HUES64 (cell line): ENCODE measurements around the gene UBD. TPM values are rescaled to one million over a fixed set of nuclear protein-coding genes. Genes with fewer than 3 reads are reported as not detected.
A peak's percentile ranks its signal among the peaks of the same experiment; 100 is the strongest.

Experiments used
- H3K27ac ChIP-seq: 2 replicates; pipeline ENCODE4 v1.7.0; 2013; ENCODE audit warnings: low read depth, low read length, inconsistent platforms
- H3K27me3 ChIP-seq: 2 replicates; pipeline ENCODE4 v1.6.1; 2013; ENCODE audit warnings: mild to moderate bottlenecking, low read length; ENCODE audit not compliant: insufficient read depth
- H3K36me3 ChIP-seq: 2 replicates; pipeline ENCODE4 v1.6.1; 2013; ENCODE audit warnings: mild to moderate bottlenecking, low read length; ENCODE audit not compliant: insufficient read depth
- H3K4me1 ChIP-seq: 2 replicates; pipeline ENCODE4 v1.6.1; 2013; ENCODE audit warnings: mild to moderate bottlenecking, low read length, moderate library complexity; ENCODE audit not compliant: insufficient read depth
- H3K4me3 ChIP-seq: 2 replicates; pipeline ENCODE4 v1.5.1; 2013; ENCODE audit warnings: mild to moderate bottlenecking, low read length, moderate library complexity
- H3K9ac ChIP-seq: 2 replicates; pipeline ENCODE4 v1.6.1; 2013; ENCODE audit warnings: mild to moderate bottlenecking, low read depth, low read length
- H3K9me3 ChIP-seq: 2 replicates; pipeline ENCODE4 v1.6.1; 2013; ENCODE audit warnings: low read depth, low read length; ENCODE audit not compliant: insufficient read depth
- WGBS: fragments of 150-250, 120-280 bp; methylation state at CpG from one replicate; pipeline ENCODE4 v1.1.7; 2013; ENCODE audit warnings: missing lambda C conversion rate; 5-methylcytosine and 5-hydroxymethylcytosine counted together
- polyA plus RNA-seq, 2 experiments: library from polyadenylated mRNA; stranded (reverse); fragments of 50-300 nt; gene quantifications; one replicate each; pipeline ENCODE4 v1.2.3, GENCODE V29; 2013

UBD gene
- polyA plus RNA-seq (2013, experiment 1 of 2) = not detected
- polyA plus RNA-seq (2013, experiment 2 of 2) = not detected

- Histone ChIP-seq H3K9me3 (no peaks in the 10 kb centered on the region), H3K4me1 (peaks cover 12% of the 10 kb centered on the region), H3K36me3 (no peaks in the 10 kb centered on the region), H3K4me3 (no peak within 1 kb of the TSS), H3K27ac (no peak within 1 kb of the TSS), H3K27me3 (peaks cover 41% of the 10 kb centered on the region), H3K9ac (no peak within 1 kb of the TSS)
- 87% methylated on average over 6 of the region's 6 CpGs for WGBS
Measured at GRCh38 chr6:29559524-29560287, at the start of gene UBD. TSS of gene UBD (minus strand) at chr6:29559732. CDS start at chr6:29559701, 31 bp downstream.

GRCh38 chr6:29608131-29608530 is 48.6 kb upstream of the UBD start:
- Histone ChIP-seq H3K9me3 (no peaks in the 10 kb centered on the region), H3K27me3 (no peaks in the 10 kb centered on the region), H3K4me1 (no peaks in the 10 kb centered on the region), H3K4me3 (no peak overlapping the region), H3K36me3 (peaks cover 100% of the 10 kb centered on the region), H3K9ac (no peak overlapping the region), H3K27ac (no peak overlapping the region)

- no peaks in the 10 kb centered on the region for H3K27me3 ChIP-seq
- H3K9ac ChIP-seq = no peak overlapping the region
- peaks cover 100% of the 10 kb centered on the region for H3K36me3 ChIP-seq
- no peaks in the 10 kb centered on the region for H3K4me1 ChIP-seq
- no peaks in the 10 kb centered on the region for H3K9me3 ChIP-seq
- 91% methylated on average over 2 of the region's 2 CpGs for WGBS
- no peak overlapping the region for H3K27ac ChIP-seq
- no peak overlapping the region for H3K4me3 ChIP-seq
Measured at GRCh38 chr6:29603930-29604329, 44.4 kb upstream of the UBD start.

GRCh38 chr6:29603456-29603855 is 43.9 kb upstream of the UBD start:
- H3K4me3 ChIP-seq = no peak overlapping the region
- no peak overlapping the region for H3K27ac ChIP-seq
- H3K4me1 ChIP-seq = no peaks in the 10 kb centered on the region
- H3K9me3 ChIP-seq = no peaks in the 10 kb centered on the region
- WGBS = 93% methylated on average over 11 of the region's 11 CpGs
- H3K9ac ChIP-seq = no peak overlapping the region
- no peaks in the 10 kb centered on the region for H3K27me3 ChIP-seq
- peaks cover 95% of the 10 kb centered on the region for H3K36me3 ChIP-seq

- 89% methylated on average over 12 of the region's 12 CpGs for WGBS
- H3K27me3 ChIP-seq = no peaks in the 10 kb centered on the region
- no peak overlapping the region for H3K4me3 ChIP-seq
- no peaks in the 10 kb centered on the region for H3K9me3 ChIP-seq
- no peak overlapping the region for H3K9ac ChIP-seq
- H3K36me3 ChIP-seq = peaks cover 88% of the 10 kb centered on the region
- H3K27ac ChIP-seq = no peak overlapping the region
- no peaks in the 10 kb centered on the region for H3K4me1 ChIP-seq
Measured at GRCh38 chr6:29602564-29603361, 43.2 kb upstream of the UBD start.

GRCh38 chr6:29598172-29598747 is 38.7 kb upstream of the UBD start:
- H3K4me1 ChIP-seq = peaks cover 13% of the 10 kb centered on the region
- H3K27ac ChIP-seq = no peak overlapping the region
- H3K9me3 ChIP-seq = no peaks in the 10 kb centered on the region
- H3K27me3 ChIP-seq = no peaks in the 10 kb centered on the region
- H3K9ac ChIP-seq = no peak overlapping the region
- no peak overlapping the region for H3K4me3 ChIP-seq
- WGBS = 81% methylated on average over 2 of the region's 2 CpGs
- H3K36me3 ChIP-seq = peaks cover 43% of the 10 kb centered on the region

- Histone ChIP-seq H3K27ac (no peak overlapping the region), H3K36me3 (peaks cover 33% of the 10 kb centered on the region), H3K4me1 (peaks cover 13% of the 10 kb centered on the region), H3K9me3 (no peaks in the 10 kb centered on the region), H3K27me3 (no peaks in the 10 kb centered on the region), H3K4me3 (no peak overlapping the region), H3K9ac (no peak overlapping the region)
- WGBS = 100% methylated on average over 1 of the region's 2 CpGs
Measured at GRCh38 chr6:29597184-29597583, 37.7 kb upstream of the UBD start.

- no peak overlapping the region for H3K4me3 ChIP-seq
- no peaks in the 10 kb centered on the region for H3K27me3 ChIP-seq
- peaks cover 25% of the 10 kb centered on the region for H3K36me3 ChIP-seq
- H3K27ac ChIP-seq = peak overlapping the region; percentile 53; the same call in 1 of the 2 replicates
- H3K9ac ChIP-seq = no peak overlapping the region
- peaks cover 13% of the 10 kb centered on the region for H3K4me1 ChIP-seq
- WGBS = 64% methylated on average over 6 of the region's 6 CpGs
- no peaks in the 10 kb centered on the region for H3K9me3 ChIP-seq
Measured at GRCh38 chr6:29596381-29596900, 36.9 kb upstream of the UBD start.

- Histone ChIP-seq H3K9ac (no peak overlapping the region), H3K4me3 (no peak overlapping the region), H3K36me3 (no peaks in the 10 kb centered on the region), H3K4me1 (peaks cover 13% of the 10 kb centered on the region), H3K27ac (no peak overlapping the region), H3K27me3 (no peaks in the 10 kb centered on the region), H3K9me3 (no peaks in the 10 kb centered on the region)
- 84% methylated on average over 4 of the region's 4 CpGs for WGBS
Measured at GRCh38 chr6:29593199-29593855, 33.8 kb upstream of the UBD start.

- Histone ChIP-seq H3K9me3 (no peaks in the 10 kb centered on the region), H3K36me3 (no peaks in the 10 kb centered on the region), H3K9ac (no peak overlapping the region), H3K27ac (no peak overlapping the region), H3K4me1 (peaks cover 13% of the 10 kb centered on the region), H3K27me3 (no peaks in the 10 kb centered on the region), H3K4me3 (no peak overlapping the region)
- WGBS = 96% methylated on average over 2 of the region's 2 CpGs
Measured at GRCh38 chr6:29591677-29592076, 32.1 kb upstream of the UBD start.
